Neural cell (in vitro differentiated cells): Measurements from ENCODE around the gene KCNH6.

Experiments
- EP300 ChIP-seq: fragments of 450-650 bp; conservative IDR thresholded peaks from 2 replicates; pipeline ENCODE4 v1.6.1; 2014; ENCODE audit warnings: antibody characterized with exemption, mild to moderate bottlenecking, moderate library complexity; ENCODE audit not compliant: poor library complexity, severe bottlenecking
- EZH2 ChIP-seq: fragments of 200-600, 300-800 bp; shearing (Covaris generic), sonication (generic); IDR thresholded peaks from 2 replicates; pipeline ENCODE4 v1.6.1; 2014; ENCODE audit warnings: antibody characterized with exemption, low read length, borderline replicate concordance, mild to moderate bottlenecking; ENCODE audit not compliant: insufficient read depth, poor library complexity, severe bottlenecking
- POLR2AphosphoS5 ChIP-seq: IDR thresholded peaks from 2 replicates; pipeline ENCODE4 v1.6.1; 2012
- RAD21 ChIP-seq: fragments of 450-650 bp; conservative IDR thresholded peaks from 2 replicates; pipeline ENCODE4 v1.6.1; 2014; ENCODE audit warnings: antibody characterized with exemption, mild to moderate bottlenecking, moderate library complexity
- TAF1 ChIP-seq: IDR thresholded peaks from 2 replicates; pipeline ENCODE4 v1.6.1; 2012; ENCODE audit warnings: low read depth
- TF ChIP-seq, protein P1 (sequence below): fragments of 450-650 bp; IDR thresholded peaks from 2 replicates; pipeline ENCODE4 v1.5.1; 2014; ENCODE audit warnings: antibody characterized with exemption, mild to moderate bottlenecking, moderate library complexity; ENCODE audit not compliant: poor library complexity, severe bottlenecking
- TF ChIP-seq, protein P2 (sequence below): IDR thresholded peaks from 2 replicates; pipeline ENCODE4 v1.6.1; 2012; ENCODE audit warnings: borderline replicate concordance

- TF ChIP-seq, protein P1, sequence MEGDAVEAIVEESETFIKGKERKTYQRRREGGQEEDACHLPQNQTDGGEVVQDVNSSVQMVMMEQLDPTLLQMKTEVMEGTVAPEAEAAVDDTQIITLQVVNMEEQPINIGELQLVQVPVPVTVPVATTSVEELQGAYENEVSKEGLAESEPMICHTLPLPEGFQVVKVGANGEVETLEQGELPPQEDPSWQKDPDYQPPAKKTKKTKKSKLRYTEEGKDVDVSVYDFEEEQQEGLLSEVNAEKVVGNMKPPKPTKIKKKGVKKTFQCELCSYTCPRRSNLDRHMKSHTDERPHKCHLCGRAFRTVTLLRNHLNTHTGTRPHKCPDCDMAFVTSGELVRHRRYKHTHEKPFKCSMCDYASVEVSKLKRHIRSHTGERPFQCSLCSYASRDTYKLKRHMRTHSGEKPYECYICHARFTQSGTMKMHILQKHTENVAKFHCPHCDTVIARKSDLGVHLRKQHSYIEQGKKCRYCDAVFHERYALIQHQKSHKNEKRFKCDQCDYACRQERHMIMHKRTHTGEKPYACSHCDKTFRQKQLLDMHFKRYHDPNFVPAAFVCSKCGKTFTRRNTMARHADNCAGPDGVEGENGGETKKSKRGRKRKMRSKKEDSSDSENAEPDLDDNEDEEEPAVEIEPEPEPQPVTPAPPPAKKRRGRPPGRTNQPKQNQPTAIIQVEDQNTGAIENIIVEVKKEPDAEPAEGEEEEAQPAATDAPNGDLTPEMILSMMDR, result no peak
- TF ChIP-seq TAF1, result no peak
- TF ChIP-seq, protein P2, sequence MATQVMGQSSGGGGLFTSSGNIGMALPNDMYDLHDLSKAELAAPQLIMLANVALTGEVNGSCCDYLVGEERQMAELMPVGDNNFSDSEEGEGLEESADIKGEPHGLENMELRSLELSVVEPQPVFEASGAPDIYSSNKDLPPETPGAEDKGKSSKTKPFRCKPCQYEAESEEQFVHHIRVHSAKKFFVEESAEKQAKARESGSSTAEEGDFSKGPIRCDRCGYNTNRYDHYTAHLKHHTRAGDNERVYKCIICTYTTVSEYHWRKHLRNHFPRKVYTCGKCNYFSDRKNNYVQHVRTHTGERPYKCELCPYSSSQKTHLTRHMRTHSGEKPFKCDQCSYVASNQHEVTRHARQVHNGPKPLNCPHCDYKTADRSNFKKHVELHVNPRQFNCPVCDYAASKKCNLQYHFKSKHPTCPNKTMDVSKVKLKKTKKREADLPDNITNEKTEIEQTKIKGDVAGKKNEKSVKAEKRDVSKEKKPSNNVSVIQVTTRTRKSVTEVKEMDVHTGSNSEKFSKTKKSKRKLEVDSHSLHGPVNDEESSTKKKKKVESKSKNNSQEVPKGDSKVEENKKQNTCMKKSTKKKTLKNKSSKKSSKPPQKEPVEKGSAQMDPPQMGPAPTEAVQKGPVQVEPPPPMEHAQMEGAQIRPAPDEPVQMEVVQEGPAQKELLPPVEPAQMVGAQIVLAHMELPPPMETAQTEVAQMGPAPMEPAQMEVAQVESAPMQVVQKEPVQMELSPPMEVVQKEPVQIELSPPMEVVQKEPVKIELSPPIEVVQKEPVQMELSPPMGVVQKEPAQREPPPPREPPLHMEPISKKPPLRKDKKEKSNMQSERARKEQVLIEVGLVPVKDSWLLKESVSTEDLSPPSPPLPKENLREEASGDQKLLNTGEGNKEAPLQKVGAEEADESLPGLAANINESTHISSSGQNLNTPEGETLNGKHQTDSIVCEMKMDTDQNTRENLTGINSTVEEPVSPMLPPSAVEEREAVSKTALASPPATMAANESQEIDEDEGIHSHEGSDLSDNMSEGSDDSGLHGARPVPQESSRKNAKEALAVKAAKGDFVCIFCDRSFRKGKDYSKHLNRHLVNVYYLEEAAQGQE, result no peak
- no peak for TF ChIP-seq POLR2AphosphoS5
- no peak for TF ChIP-seq EP300
- TF ChIP-seq RAD21, result no peak
- no peak for TF ChIP-seq EZH2
These were observed 27.7 kb upstream of the KCNH6 start for GRCh38 chr17:63495491-63495890.
